HCT116 (cell line): ENCODE data around the gene ANKHD1. TPM values are rescaled to one million over a fixed set of nuclear protein-coding genes. Genes with fewer than 3 reads are reported as not detected.

Experiments
- ATAC-seq: fragments of 200-7000 bp; cut with Tn5 transposase; 2 replicates; pipeline ENCODE4 v1.9.1; 2020; ENCODE audit warnings: mild to moderate bottlenecking, moderate library complexity
- BruUV-seq: library from RNA; stranded (reverse); fragments of 400-500 nt; replicated peaks from 2 replicates; lab custom pipeline; 2021; lab: Mats Ljungman, UMichigan
- CTCF ChIA-PET: fragments of 300-600 bp; sonication (Branson Sonifier 250); formaldehyde crosslinking; loops from one replicate; lab custom pipeline; 2021; ENCODE audit warnings: antibody characterized with exemption; lab: Charles Lee
- POLR2A ChIA-PET: fragments of 300-600, 350-600 bp; sonication (Branson Sonifier 250); formaldehyde crosslinking; loops from one replicate; lab custom pipeline; 2021; ENCODE audit warnings: antibody characterized with exemption; lab: Charles Lee
- RAD21 ChIA-PET, 2 experiments: fragments of 300-600 bp; sonication (Branson Sonifier 250); formaldehyde crosslinking; loops; one replicate each; lab custom pipeline; 2023; ENCODE audit warnings: low total read pairs in 2 of 2; ENCODE audit not compliant: uncharacterized antibody in 2 of 2, unreplicated experiment in 2 of 2, low non-redundant PET in 1 of 2; lab: Charles Lee
- DNase-seq: peaks from one replicate; pipeline ENCODE4 v3.0.0-alpha.2; 2010; ENCODE audit warnings: low read depth, low spot score
- H2AFZ ChIP-seq: fragments of 200-600 bp; shearing (Covaris generic), sonication (generic); 2 replicates; pipeline ENCODE4 v1.6.1; 2017; ENCODE audit warnings: low read depth, mixed run types, mixed read lengths, antibody characterized with exemption, low read length; ENCODE audit not compliant: poor library complexity, severe bottlenecking
- H3K27ac ChIP-seq: 2 replicates; pipeline ENCODE4 v1.5.1; 2012; ENCODE audit warnings: low read depth, low read length
- H3K27me3 ChIP-seq: fragments of 200-600 bp; sonication (generic); 2 replicates; pipeline ENCODE4 v1.6.1; 2016; ENCODE audit warnings: mixed run types, low read length, mixed read lengths; ENCODE audit not compliant: insufficient read depth
- H3K36me3 ChIP-seq, 2 experiments: fragments of 200-500 bp in 1 of 2; fragments of 200-600 bp in 1 of 2; sonication (Bioruptor generic) in 1 of 2; sonication (generic) in 1 of 2; 2 replicates each; pipeline versions ENCODE4 v1.5.1 to v1.6.1; 2014 to 2016; ENCODE audit warnings: low read length in 2 of 2, inconsistent platforms in 1 of 2, mixed read lengths in 1 of 2, mixed run types in 1 of 2; ENCODE audit not compliant: insufficient read depth in 2 of 2, control insufficient read depth in 1 of 2
- H3K4me1 ChIP-seq, 2 experiments: fragments of 200-600 bp in 1 of 2; sonication (generic) in 1 of 2; 2 replicates each; pipeline versions ENCODE4 v1.5.1 to v1.6.1; 2012 to 2017; ENCODE audit warnings: low read length in 2 of 2, inconsistent platforms in 1 of 2, mild to moderate bottlenecking in 1 of 2, mixed read lengths in 1 of 2, mixed run types in 1 of 2, moderate library complexity in 1 of 2; ENCODE audit not compliant: insufficient read depth in 2 of 2, control insufficient read depth in 1 of 2
- H3K4me2 ChIP-seq: fragments of 200-600 bp; sonication (generic); 2 replicates; pipeline ENCODE4 v1.6.1; 2017; ENCODE audit warnings: mixed run types, low read length, mixed read lengths
- H3K4me3 ChIP-seq, 2 experiments: fragments of 200-600 bp in 1 of 2; sonication (generic) in 1 of 2; replicated peaks in 1 of 2; 2 replicates each; pipeline ENCODE4 v1.5.1; 2011 to 2016; ENCODE audit warnings: low read length in 2 of 2, control low read depth in 1 of 2, low read depth in 1 of 2, mild to moderate bottlenecking in 1 of 2, mixed read lengths in 1 of 2, mixed run types in 1 of 2
- H3K79me2 ChIP-seq: fragments of 200-600 bp; sonication (generic); 2 replicates; pipeline ENCODE4 v1.6.1; 2017; ENCODE audit warnings: mild to moderate bottlenecking, mixed run types, low read length, moderate library complexity, mixed read lengths; ENCODE audit not compliant: insufficient read depth
- H3K9ac ChIP-seq: fragments of 200-600 bp; sonication (generic); 2 replicates; pipeline ENCODE4 v1.6.1; 2016; ENCODE audit warnings: low read length, mixed read lengths
- H3K9me2 ChIP-seq: fragments of 200-600 bp; sonication (generic), shearing (Covaris generic); 2 replicates; pipeline ENCODE4 v1.6.1; 2017; ENCODE audit warnings: mixed run types, mild to moderate bottlenecking, moderate library complexity; ENCODE audit not compliant: insufficient read depth
- H3K9me3 ChIP-seq, 2 experiments: fragments of 200-500 bp in 1 of 2; fragments of 200-600 bp in 1 of 2; sonication (Bioruptor generic) in 1 of 2; sonication (generic) in 1 of 2; 2 replicates each; pipeline ENCODE4 v1.6.1; 2014 to 2017; ENCODE audit warnings: low read length in 2 of 2, mixed read lengths in 2 of 2, inconsistent platforms in 1 of 2, low read depth in 1 of 2, mild to moderate bottlenecking in 1 of 2, mixed run types in 1 of 2, moderate library complexity in 1 of 2; ENCODE audit not compliant: control insufficient read depth in 1 of 2, insufficient read depth in 1 of 2
- H4K20me1 ChIP-seq: fragments of 200-600 bp; sonication (generic), shearing (Covaris generic); 2 replicates; pipeline ENCODE4 v1.6.1; 2017; ENCODE audit warnings: mixed run types, mild to moderate bottlenecking, moderate library complexity; ENCODE audit not compliant: insufficient read depth
- CBX3 ChIP-seq: IDR thresholded peaks from 2 replicates; pipeline ENCODE4 v1.6.1; 2012; ENCODE audit warnings: low read depth
- CEBPB ChIP-seq: IDR thresholded peaks from 2 replicates; pipeline ENCODE4 v1.6.1; 2012; ENCODE audit warnings: low read depth
- CTCF ChIP-seq, 3 experiments: fragments of 200-600 bp in 1 of 3; sonication (generic) in 1 of 3; IDR thresholded peaks in 2 of 3; conservative IDR thresholded peaks in 1 of 3; 2 replicates each; pipeline ENCODE4 v1.5.1; 2012 to 2017; ENCODE audit warnings: low read depth in 2 of 3, low read length in 2 of 3, antibody characterized with exemption in 1 of 3, borderline replicate concordance in 1 of 3, control low read depth in 1 of 3, mild to moderate bottlenecking in 1 of 3, mixed read lengths in 1 of 3, mixed run types in 1 of 3, moderate library complexity in 1 of 3; ENCODE audit not compliant: insufficient read depth in 1 of 3
- EGR1 ChIP-seq: IDR thresholded peaks from 2 replicates; pipeline ENCODE4 v1.6.1; 2012; ENCODE audit warnings: low read depth
- ELF1 ChIP-seq: IDR thresholded peaks from 2 replicates; pipeline ENCODE4 v1.6.1; 2012; ENCODE audit warnings: low read depth, borderline replicate concordance
- MAX ChIP-seq: IDR thresholded peaks from 2 replicates; pipeline ENCODE4 v1.6.1; 2012
- POLR2AphosphoS5 ChIP-seq: IDR thresholded peaks from 2 replicates; pipeline ENCODE4 v1.6.1; 2011; ENCODE audit warnings: mild to moderate bottlenecking, low read depth, low read length, moderate library complexity
- RAD21 ChIP-seq: IDR thresholded peaks from 2 replicates; pipeline ENCODE4 v1.6.1; 2012; ENCODE audit warnings: low read depth, mild to moderate bottlenecking
- SP1 ChIP-seq: IDR thresholded peaks from 2 replicates; pipeline ENCODE4 v1.6.1; 2012; ENCODE audit warnings: low read depth
- TCF7L2 ChIP-seq: IDR thresholded peaks from 2 replicates; pipeline ENCODE4 v1.7.0; 2011; ENCODE audit warnings: borderline replicate concordance, inconsistent platforms; ENCODE audit not compliant: insufficient read depth, insufficient read length; ENCODE audit errors: extremely low read depth
- YY1 ChIP-seq: IDR thresholded peaks from 2 replicates; pipeline ENCODE4 v1.6.1; 2011; ENCODE audit warnings: low read length, low read depth, moderate library complexity, mild to moderate bottlenecking; ENCODE audit not compliant: insufficient replicate concordance; ENCODE audit errors: extremely low read depth
- ZNF274 ChIP-seq: fragments of 200-500 bp; sonication (Bioruptor generic); IDR thresholded peaks from 2 replicates; pipeline ENCODE4 v1.6.1; 2014; ENCODE audit warnings: mild to moderate bottlenecking, low read depth, low read length, inconsistent platforms
- intact Hi-C: fragments of 100-400 bp; cut with micrococcal nuclease; formaldehyde crosslinking; loops from 2 replicates; pipeline ENCODE4 v1.10.0; 2022
- total RNA-seq: library from RNA; stranded (reverse); gene quantifications from one replicate; pipeline ENCODE4 v1.2.1, GENCODE V29; 2021; ENCODE audit not compliant: unreplicated experiment

ANKHD1 gene
- total RNA-seq, 1 experiment from 2014 or later, result 80.8 TPM

- H3K4me1 ChIP-seq, result peaks cover 3 to 39% of the 10 kb centered on the region in 2 experiments; a peak in 3 of 4 replicates
- DNase-seq, result no peak
- ChIA-PET RAD21 (no interaction called here), CTCF (interaction anchor here (1.2 to 1.3 kb wide), 2 partner anchors 119 to 273 kb away, joined by 3 to 4 read pairs; no protein-coding TSS in a partner anchor), POLR2A (no interaction called here)
- H2AFZ ChIP-seq, result no peak overlapping the region
- no peak overlapping the region for H3K9ac ChIP-seq
- no peak overlapping the region for H3K4me2 ChIP-seq
- no peaks in the 10 kb centered on the region for H3K9me3 ChIP-seq
- no TSS peak for BruUV-seq
- no peaks in the 10 kb centered on the region for H3K79me2 ChIP-seq
- no peaks in the 10 kb centered on the region for H4K20me1 ChIP-seq
- intact Hi-C loops, result loop anchor here (2.0 kb wide), 1 partner anchor 356 kb away; no protein-coding TSS in a partner anchor
- no peak overlapping the region for H3K4me3 ChIP-seq
- H3K36me3 ChIP-seq, result no peaks in the 10 kb centered on the region
- no peak for TF ChIP-seq MAX
- no peak for TF ChIP-seq EGR1
- no peak for TF ChIP-seq RAD21
- TF ChIP-seq ELF1, result no peak
- no peak for TF ChIP-seq TCF7L2
- no peak for TF ChIP-seq YY1
- no peak for TF ChIP-seq CEBPB
- H3K27me3 ChIP-seq, result no peaks in the 10 kb centered on the region
- no peaks in the 10 kb centered on the region for H3K9me2 ChIP-seq
- ATAC-seq, result no peak
- no peak overlapping the region for H3K27ac ChIP-seq
Measured at GRCh38 chr5:140362311-140362710, 39.3 kb upstream of the ANKHD1 start.

GRCh38 chr5:140362875-140363630 is 38.6 kb upstream of the ANKHD1 start:
- peak overlapping the region; percentile 41; the same call in 1 of the 2 replicates for H3K9ac ChIP-seq

More at GRCh38 chr5:140362875-140363630, 38.6 kb upstream of the ANKHD1 start:
- ChIA-PET POLR2A (interaction anchor here (1.0 to 1.4 kb wide), 3 partner anchors 9 to 357 kb away, joined by 3 to 4 read pairs (median 3); partner anchors contain the start of gene HBEGF), CTCF (interaction anchor here (0.6 to 2.6 kb wide), 15 partner anchors 10 to 357 kb away, joined by 3 to 28 read pairs (median 5); partner anchors contain the start of genes ANKHD1, EIF4EBP3, HBEGF and IK), RAD21 (no interaction called here)
- Histone ChIP-seq H3K79me2 (no peaks in the 10 kb centered on the region), H2AFZ (peak overlapping the region; percentile 63), H3K9me3 (no peaks in the 10 kb centered on the region), H3K4me2 (peak overlapping the region; percentile 76), H3K36me3 (no peaks in the 10 kb centered on the region), H3K4me3 (peak overlapping the region; percentile 31 to 49), H4K20me1 (no peaks in the 10 kb centered on the region), H3K9me2 (no peaks in the 10 kb centered on the region), H3K4me1 (peaks cover 3 to 38% of the 10 kb centered on the region in 2 experiments; a peak in 3 of 4 replicates), H3K27ac (no peak overlapping the region; the same call in 1 of the 2 replicates), H3K27me3 (no peaks in the 10 kb centered on the region)
- peak; percentile 65 for DNase-seq
- intact Hi-C loops, result loop anchor here (2.0 kb wide), 1 partner anchor 356 kb away; no protein-coding TSS in a partner anchor
- TF ChIP-seq CTCF (IDR thresholded peaks at IDR 0.05 in 2 of 3, conservative IDR thresholded peaks at IDR 0.05 in 1 of 3; ENCODE audit: borderline replicate concordance in 1 of 3, insufficient read depth in 1 of 3, low read depth in 2 of 3, low read length in 2 of 3) (peak in 2 of 3 experiments; percentile 94 to 99; a peak in 4 of 6 replicates), CBX3 (no peak), YY1 (peak; percentile 66), POLR2AphosphoS5 (0 out of 2 replicates have a peak, but pooled peaks have one; percentile 22), TCF7L2 (peak; percentile 88), RAD21 (no peak), SP1 (no peak), ZNF274 (no peak)
- no TSS peak for BruUV-seq
- ATAC-seq, result peak; percentile 90
